ENCODE measurements around the gene EXOC3.

EXOC3 gene

GRCh38 chr5:426392-426976 is 16.5 kb upstream of the EXOC3 start:
- DNase-seq (ENCODE audit: low read depth): no peak

GRCh38 chr5:427415-428087 is 15.4 kb upstream of the EXOC3 start:
- DNase-seq (ENCODE audit: low read depth): no peak

DNA sequence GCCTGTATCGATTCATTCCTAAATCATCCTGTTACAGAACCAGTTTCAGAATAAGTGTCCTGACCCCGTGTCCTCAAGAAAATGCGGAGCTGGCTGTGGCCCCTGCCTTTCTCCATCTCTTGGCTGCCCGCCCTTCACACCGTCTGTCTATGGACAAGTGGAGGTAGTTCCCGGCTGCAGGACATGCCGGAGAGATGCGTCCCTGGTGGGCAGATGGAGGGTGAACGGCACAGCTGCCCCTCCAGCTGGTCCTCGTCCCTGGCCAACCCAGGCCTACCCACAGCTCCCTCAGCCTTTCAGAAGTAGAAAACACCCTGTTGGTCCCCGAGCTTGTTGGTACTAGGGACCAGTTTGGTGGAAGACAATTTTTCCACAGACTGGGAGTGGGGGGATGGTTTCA is 14.8 kb upstream of the EXOC3 start:
- DNase-seq (ENCODE audit: low read depth): no peak

DNA sequence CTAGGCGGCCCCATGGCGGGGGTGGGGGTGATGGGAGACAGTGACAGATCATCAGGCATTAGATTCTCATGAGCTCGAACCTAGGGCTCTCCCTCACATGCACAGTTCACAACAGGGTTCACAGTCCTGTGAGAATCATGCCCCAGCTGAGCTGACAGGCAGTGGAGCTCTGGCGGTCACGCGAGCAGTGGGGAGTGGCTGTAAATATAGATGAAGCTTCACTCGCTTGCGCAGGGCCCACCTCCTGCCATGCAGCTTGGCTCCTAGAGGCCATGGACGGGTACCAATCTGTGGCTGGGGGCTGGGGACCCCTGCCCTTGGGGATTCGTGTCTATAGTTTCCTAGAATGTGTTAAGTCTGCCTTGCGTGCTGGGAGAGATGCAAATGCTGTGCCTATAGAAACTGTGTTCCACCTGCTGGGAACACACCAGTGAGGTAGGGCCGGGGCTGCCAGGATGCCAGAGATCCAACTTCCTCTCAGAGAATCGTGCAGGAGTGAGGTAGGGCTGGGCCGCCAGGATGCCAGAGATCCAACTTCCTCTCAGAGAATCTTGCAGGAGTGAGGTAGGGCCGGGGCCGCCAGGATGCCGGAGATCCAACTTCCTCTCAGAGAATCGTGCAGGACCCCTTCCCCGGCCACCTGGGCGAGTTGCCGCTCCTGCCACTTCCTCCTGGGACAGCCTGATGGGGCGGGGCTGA is 14.1 kb upstream of the EXOC3 start:
- no peak for DNase-seq (ENCODE audit: low read depth)

DNA sequence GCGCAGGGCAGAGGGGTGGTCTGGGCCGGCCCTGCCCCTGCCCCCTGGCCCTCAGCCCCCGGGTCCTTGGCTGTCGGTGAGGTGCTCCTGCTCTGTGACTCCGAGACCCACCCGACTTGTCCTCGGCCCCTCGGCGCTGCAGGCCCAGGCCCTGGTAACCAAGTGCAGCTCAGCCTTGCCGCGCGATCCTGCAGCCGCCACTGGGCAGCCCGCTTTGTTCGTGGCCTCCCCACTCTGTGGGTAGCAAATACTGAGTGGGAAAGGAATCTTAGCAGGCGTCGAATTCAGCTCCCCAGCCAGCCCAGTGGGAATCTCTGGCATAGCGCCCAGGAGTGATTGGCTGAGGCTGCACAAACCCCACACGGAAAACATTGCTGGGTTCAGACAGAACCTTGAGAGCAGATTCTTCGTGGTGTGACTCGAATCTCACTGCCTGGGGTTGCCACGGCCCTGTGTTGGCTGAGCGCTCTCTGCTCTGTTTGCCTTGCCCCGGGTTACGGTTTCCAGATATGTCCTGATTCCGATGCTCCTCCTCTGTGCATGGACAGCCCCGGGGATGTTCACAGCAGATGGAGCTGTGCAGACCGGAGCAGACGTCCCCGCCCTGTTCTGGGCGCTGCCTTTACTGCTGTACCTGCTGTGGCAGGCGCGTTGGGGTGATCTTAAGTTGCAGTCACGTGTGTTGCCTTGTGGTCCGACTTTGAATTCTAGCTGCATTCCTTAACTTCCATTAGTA is 13.4 kb upstream of the EXOC3 start:
- DNase-seq (ENCODE audit: low read depth): no peak

GRCh38 chr5:430214-430925 is 12.6 kb upstream of the EXOC3 start:
- no peak for DNase-seq (ENCODE audit: low read depth)

- peak; percentile 30 for DNase-seq (ENCODE audit: low read depth)
These were observed 11.8 kb upstream of the EXOC3 start for GRCh38 chr5:431001-431710.

DNA sequence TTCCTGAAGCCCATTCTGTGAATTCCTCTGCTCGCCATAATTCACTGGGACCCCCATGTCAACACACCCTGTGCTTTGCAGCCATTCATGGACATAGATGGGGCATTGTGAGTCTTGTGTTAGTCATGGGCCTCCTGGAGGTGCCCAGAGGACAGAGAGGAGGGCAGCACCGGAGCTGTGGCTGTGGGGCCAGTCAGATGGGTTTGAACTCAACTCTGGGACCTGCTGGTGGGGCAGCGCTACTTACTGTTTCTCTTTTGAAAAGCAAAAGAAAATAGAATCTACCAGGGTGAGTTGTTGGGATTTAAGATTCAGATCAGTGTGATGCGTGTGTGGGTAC is 11.3 kb upstream of the EXOC3 start:
- no peak for DNase-seq (ENCODE audit: low read depth)

DNA sequence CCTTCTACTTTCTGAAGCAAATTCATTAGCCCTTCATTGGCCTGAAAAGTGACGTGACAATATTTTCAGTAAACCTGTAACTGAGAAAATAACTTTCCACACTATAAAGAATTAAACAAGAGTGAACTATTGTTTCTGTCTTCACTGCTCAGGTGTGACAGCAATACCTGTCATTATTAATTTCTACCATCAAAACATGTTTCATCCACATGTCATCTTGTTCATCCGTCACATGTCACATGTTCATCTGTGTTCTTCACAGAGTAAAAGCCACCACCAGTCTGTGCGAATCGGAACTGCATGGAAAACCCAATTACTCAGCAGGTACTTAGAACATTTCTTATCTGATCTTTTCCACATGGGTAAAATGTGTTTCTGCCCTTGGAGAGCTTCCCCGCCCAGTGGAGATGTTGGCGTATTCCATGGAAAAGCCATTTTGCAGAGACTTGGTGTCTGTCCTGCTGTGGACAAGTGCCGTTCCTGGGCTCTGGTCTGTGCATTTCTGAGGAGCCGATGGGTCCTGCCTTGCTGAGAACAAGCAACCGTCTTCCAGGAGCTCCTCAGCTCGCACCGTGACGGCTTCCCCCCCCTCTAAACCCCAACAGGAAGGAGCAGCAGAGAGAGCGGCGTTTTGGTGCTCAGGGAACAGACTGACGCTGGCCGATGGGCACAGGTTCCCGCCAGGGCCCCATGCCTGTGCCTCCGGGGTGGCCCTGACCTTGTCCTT is 10.6 kb upstream of the EXOC3 start:
- no peak for DNase-seq (ENCODE audit: low read depth)

GRCh38 chr5:432928-433791 is 9.8 kb upstream of the EXOC3 start:
- DNase-seq (ENCODE audit: low read depth): no peak

GRCh38 chr5:433836-434235 is 9.1 kb upstream of the EXOC3 start:
- no peak for DNase-seq (ENCODE audit: low read depth)

- DNase-seq (ENCODE audit: low read depth): no peak
These were observed 8.4 kb upstream of the EXOC3 start for GRCh38 chr5:434443-435146.

DNA sequence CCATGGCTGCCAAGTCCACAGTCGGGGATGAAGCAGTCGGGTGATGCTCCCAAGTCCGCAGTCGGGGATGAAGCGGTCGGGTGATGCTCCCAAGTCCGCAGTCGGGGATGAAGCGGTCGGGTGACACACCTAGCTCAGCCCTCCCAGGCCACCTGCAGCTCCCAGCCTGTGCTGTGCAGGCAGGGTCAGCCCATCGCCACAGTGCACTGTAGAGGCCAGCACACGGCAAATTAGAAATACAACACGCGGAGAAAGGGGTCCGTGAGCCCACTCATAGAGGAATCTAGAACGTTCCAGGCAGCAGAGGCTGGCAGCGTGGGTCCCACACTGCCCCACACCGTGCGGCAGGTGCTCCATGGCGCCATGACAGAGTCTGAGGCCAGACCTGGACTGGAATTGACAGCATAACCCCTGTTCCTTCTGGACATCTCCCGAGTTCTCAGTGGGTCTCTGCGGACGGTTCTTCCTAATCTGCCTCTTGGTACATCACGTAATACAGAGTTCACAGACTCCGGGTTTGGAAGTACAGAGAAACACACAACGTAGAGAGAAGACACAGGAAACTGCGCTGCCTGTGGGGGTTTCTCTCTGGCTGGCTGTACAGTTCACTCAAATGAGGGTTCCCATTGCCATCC is 7.7 kb upstream of the EXOC3 start:
- no peak for DNase-seq (ENCODE audit: low read depth)

- no peak for DNase-seq (ENCODE audit: low read depth)
These were observed 6.9 kb upstream of the EXOC3 start for GRCh38 chr5:435961-436640.

DNA sequence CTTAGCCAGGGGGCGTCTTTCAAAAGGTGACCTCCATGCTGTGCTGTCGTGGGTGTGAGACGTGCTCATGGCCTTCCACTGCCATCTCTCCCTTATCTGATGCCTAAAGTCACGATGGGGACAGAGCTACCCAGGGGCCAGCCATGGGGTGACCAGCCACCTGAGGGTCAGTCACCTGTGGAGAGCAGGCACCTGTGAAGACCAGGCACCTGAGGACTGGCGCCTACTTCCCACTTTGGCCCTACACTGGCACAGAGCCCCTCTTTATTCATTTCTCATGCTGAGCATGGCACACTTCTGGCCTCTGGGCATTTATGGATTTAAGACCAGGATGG is 6.4 kb upstream of the EXOC3 start:
- DNase-seq (ENCODE audit: low read depth): no peak

DNA sequence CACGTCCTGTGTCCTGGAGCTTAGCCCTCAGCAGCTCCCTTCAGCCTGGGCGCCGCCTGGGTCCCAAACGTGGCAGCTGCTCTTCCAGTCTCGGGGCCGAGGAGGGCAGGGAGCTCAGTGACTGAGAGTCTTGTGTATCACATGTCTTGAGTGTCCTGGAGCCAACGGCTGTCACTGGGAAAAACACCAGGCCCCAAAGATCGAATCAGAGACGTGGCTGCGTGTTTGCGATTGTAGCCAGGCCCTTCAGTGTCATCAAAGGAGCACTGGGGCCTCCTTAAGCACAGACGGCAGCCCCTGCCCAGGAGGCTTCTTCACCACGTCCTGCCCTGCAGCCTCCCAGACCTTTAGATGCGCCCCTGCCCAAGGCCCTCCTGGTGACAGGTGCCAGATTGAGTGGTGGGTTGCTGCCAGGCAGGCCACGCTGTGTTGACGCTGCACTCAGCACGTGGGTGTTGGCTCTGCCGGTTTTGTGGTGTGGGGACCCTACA is 5.7 kb upstream of the EXOC3 start:
- DNase-seq (ENCODE audit: low read depth): no peak

DNA sequence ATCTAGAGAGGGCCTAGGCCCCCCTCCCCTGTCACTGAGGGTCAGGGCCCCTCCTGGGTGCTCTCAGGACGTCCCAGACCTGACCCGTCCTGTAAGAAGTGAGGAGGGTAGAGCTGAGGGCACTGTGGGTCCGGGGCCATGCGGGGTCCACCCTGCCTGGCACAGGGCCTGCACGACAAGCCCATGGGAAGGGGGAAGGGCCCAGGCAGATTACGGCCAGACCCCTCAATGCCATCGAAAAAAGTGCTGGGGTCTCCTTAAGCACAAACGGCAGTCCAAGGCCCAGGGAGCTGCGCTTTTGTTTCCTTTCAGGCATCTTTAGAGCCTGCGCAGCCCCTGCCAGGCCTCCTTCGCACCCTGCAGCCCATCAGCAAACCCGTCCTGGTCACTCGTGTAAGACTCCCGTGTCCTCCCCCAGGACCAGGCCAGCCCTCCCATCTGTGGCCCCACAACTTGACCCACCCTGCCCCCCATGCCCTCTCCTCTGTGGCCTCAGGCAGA is 4.4 kb upstream of the EXOC3 start:
- no peak for DNase-seq (ENCODE audit: low read depth)

- no peak for DNase-seq (ENCODE audit: low read depth)
These were observed 3.8 kb upstream of the EXOC3 start for GRCh38 chr5:439181-439580.
